GM12892 (cell line): ENCODE measurements around the gene OTUB1.

Experiments used
- DNase-seq: peaks from one replicate; pipeline ENCODE4 v3.0.0; 2011; ENCODE audit not compliant: insufficient read length
- FAIRE-seq: peaks from 2 replicates; lab custom pipeline; 2011; peaks lifted over from hg19 to GRCh38; lab: Jason Lieb, UNC
- POLR2A ChIP-seq: IDR thresholded peaks from 2 replicates; pipeline ENCODE4 v1.6.1; 2011; ENCODE audit warnings: low read depth, low read length, control low read depth
- POLR2AphosphoS5 ChIP-seq: IDR thresholded peaks from 2 replicates; pipeline ENCODE4 v1.6.1; 2011; ENCODE audit warnings: low read depth, low read length, control low read depth
- TAF1 ChIP-seq: IDR thresholded peaks from 2 replicates; pipeline ENCODE4 v1.6.1; 2011; ENCODE audit warnings: low read depth, mild to moderate bottlenecking, control low read depth, low read length, borderline replicate concordance

The OTUB1 gene

GRCh38 chr11:64035081-64035524 is 48.9 kb downstream of the OTUB1 start:
- no peak for FAIRE-seq

GRCh38 chr11:64035576-64035975 is 49.3 kb downstream of the OTUB1 start, which contains the start of gene FLRT1:
TSS of gene FLRT1 (plus strand) at chr11:64035931. CDS start at chr11:64116268, 80,337 bp downstream.
- DNase-seq (no peak), FAIRE-seq (no peak)

More at GRCh38 chr11:64035081-64035524, 48.9 kb downstream of the OTUB1 start:
- no peak for TF ChIP-seq TAF1
- no peak for TF ChIP-seq POLR2A
- TF ChIP-seq POLR2AphosphoS5, result no peak
- DNase-seq, result no peak

GRCh38 chr11:64036087-64037026 is 50.1 kb downstream of the OTUB1 start:
- TF ChIP-seq POLR2A, result no peak
- no peak for TF ChIP-seq POLR2AphosphoS5
- TF ChIP-seq TAF1, result no peak
- DNase-seq (no peak), FAIRE-seq (no peak)

More at GRCh38 chr11:64035576-64035975, 49.3 kb downstream of the OTUB1 start, which contains the start of gene FLRT1:
- TF ChIP-seq POLR2AphosphoS5 (no peak), POLR2A (no peak), TAF1 (no peak)

GRCh38 chr11:64037027-64037634 is 50.9 kb downstream of the OTUB1 start:
- TF ChIP-seq POLR2A, result no peak
- no peak for TF ChIP-seq POLR2AphosphoS5
- DNase-seq, result no peak
- FAIRE-seq, result no peak

- FAIRE-seq (no peak), DNase-seq (no peak)
- TF ChIP-seq POLR2AphosphoS5, result no peak
These were observed 52.3 kb downstream of the OTUB1 start for GRCh38 chr11:64038500-64038899.

GRCh38 chr11:64039012-64039665 is 52.9 kb downstream of the OTUB1 start:
- no peak for TF ChIP-seq TAF1
- no peak for TF ChIP-seq POLR2AphosphoS5
- TF ChIP-seq POLR2A, result no peak
- no peak for FAIRE-seq
- DNase-seq, result no peak

GRCh38 chr11:64040684-64041322 is 54.6 kb downstream of the OTUB1 start:
- TF ChIP-seq POLR2AphosphoS5 (no peak), TAF1 (no peak), POLR2A (no peak)
- no peak for DNase-seq
- no peak for FAIRE-seq

- DNase-seq (no peak), FAIRE-seq (no peak)
- no peak for TF ChIP-seq POLR2A
These were observed 55.6 kb downstream of the OTUB1 start for GRCh38 chr11:64041846-64042245.

GRCh38 chr11:64042301-64042700 is 56.1 kb downstream of the OTUB1 start:
- DNase-seq, result no peak
- FAIRE-seq, result no peak
- no peak for TF ChIP-seq TAF1
- no peak for TF ChIP-seq POLR2AphosphoS5
- TF ChIP-seq POLR2A, result no peak

GRCh38 chr11:64043545-64043944 is 57.3 kb downstream of the OTUB1 start:
- FAIRE-seq (no peak), DNase-seq (no peak)
- TF ChIP-seq POLR2A, result no peak
- TF ChIP-seq TAF1, result no peak
- no peak for TF ChIP-seq POLR2AphosphoS5
